IMR-90 (cell line): Measurements from ENCODE around the gene POU2AF2. TPM values are rescaled to one million over a fixed set of nuclear protein-coding genes. Genes with fewer than 3 reads are reported as not detected.

ENCODE experiments used
- ATAC-seq: fragments of 200-7000 bp; cut with Tn5 transposase; 2 replicates; pipeline ENCODE4 v1.9.1; 2020; ENCODE audit warnings: low read depth, mild to moderate bottlenecking, moderate library complexity
- BruUV-seq: library from RNA; stranded (reverse); fragments of 400-500 nt; replicated peaks from 2 replicates; lab custom pipeline; 2021; lab: Mats Ljungman, UMichigan
- CTCF ChIA-PET: fragments of 300-600 bp; formaldehyde crosslinking; extraction: SDS; loops from one replicate; lab custom pipeline; 2021; ENCODE audit warnings: antibody characterized with exemption; lab: Yijun Ruan, JAX
- POLR2A ChIA-PET: fragments of 300-600 bp; sonication (Branson Sonifier 250); formaldehyde crosslinking; loops from one replicate; lab custom pipeline; 2022; ENCODE audit warnings: antibody characterized with exemption; ENCODE audit not compliant: unreplicated experiment; lab: Charles Lee
- DNase-seq: peaks from one replicate; pipeline ENCODE4 v3.0.0; 2013
- H2AFZ ChIP-seq: replicated peaks from 2 replicates; pipeline ENCODE3; 2013; ENCODE audit warnings: low read length, mild to moderate bottlenecking; ENCODE audit not compliant: poor library complexity
- H2AK5ac ChIP-seq: 2 replicates; pipeline ENCODE4 v1.6.1; 2013; ENCODE audit warnings: low read depth, low read length, inconsistent platforms
- H2AK9ac ChIP-seq: replicated peaks from 2 replicates; pipeline ENCODE3; 2013; ENCODE audit warnings: mild to moderate bottlenecking, low read depth, low read length, moderate library complexity; ENCODE audit not compliant: poor library complexity
- H2BK120ac ChIP-seq: 2 replicates; pipeline ENCODE4 v1.6.1; 2013; ENCODE audit warnings: low read depth, low read length, inconsistent platforms
- H2BK15ac ChIP-seq: 3 replicates; pipeline ENCODE4 v1.6.1; 2013; ENCODE audit warnings: low read depth, low read length, inconsistent platforms
- H2BK20ac ChIP-seq: 2 replicates; pipeline ENCODE4 v1.6.1; 2013; ENCODE audit warnings: low read depth, mild to moderate bottlenecking, inconsistent platforms, low read length, moderate library complexity
- H2BK5ac ChIP-seq: 2 replicates; pipeline ENCODE4 v1.6.1; 2013; ENCODE audit warnings: mild to moderate bottlenecking, low read depth, low read length, inconsistent platforms; ENCODE audit not compliant: poor library complexity, severe bottlenecking
- H3K14ac ChIP-seq: replicated peaks from 2 replicates; pipeline ENCODE4 v1.6.1; 2013; ENCODE audit warnings: low read depth, low read length, inconsistent platforms
- H3K18ac ChIP-seq: 2 replicates; pipeline ENCODE4 v1.6.1; 2013; ENCODE audit warnings: low read depth, low read length, control low read depth
- H3K23ac ChIP-seq: 2 replicates; pipeline ENCODE4 v1.6.1; 2013; ENCODE audit warnings: low read depth, low read length, inconsistent platforms
- H3K27ac ChIP-seq: 2 replicates; pipeline ENCODE4 v1.5.1; 2013; ENCODE audit warnings: mild to moderate bottlenecking, control low read depth, low read length; ENCODE audit not compliant: insufficient read depth
- H3K27me3 ChIP-seq: 2 replicates; pipeline ENCODE4 v1.6.1; 2013; ENCODE audit warnings: low read length; ENCODE audit not compliant: control insufficient read depth, insufficient read depth
- H3K36me3 ChIP-seq: 2 replicates; pipeline ENCODE4 v1.6.1; 2013; ENCODE audit warnings: low read length, mixed read lengths; ENCODE audit not compliant: control insufficient read depth, insufficient read depth
- H3K4ac ChIP-seq: 2 replicates; pipeline ENCODE4 v1.6.1; 2013; ENCODE audit warnings: low read depth, low read length, inconsistent platforms
- H3K4me1 ChIP-seq: 2 replicates; pipeline ENCODE4 v1.6.1; 2013; ENCODE audit warnings: low read length, mixed read lengths; ENCODE audit not compliant: control insufficient read depth, insufficient read depth
- H3K4me2 ChIP-seq: 2 replicates; pipeline ENCODE4 v1.6.1; 2013; ENCODE audit warnings: low read depth, mild to moderate bottlenecking, control low read depth, low read length, moderate library complexity
- H3K4me3 ChIP-seq: 2 replicates; pipeline ENCODE4 v1.5.1; 2013; ENCODE audit warnings: low read depth, mild to moderate bottlenecking, control low read depth, low read length, moderate library complexity; ENCODE audit not compliant: insufficient read depth
- H3K56ac ChIP-seq: 2 replicates; pipeline ENCODE4 v1.6.1; 2013; ENCODE audit warnings: low read length, inconsistent platforms; ENCODE audit not compliant: insufficient read depth; ENCODE audit errors: extremely low read depth
- H3K79me1 ChIP-seq, 2 experiments: 2 replicates each; pipeline ENCODE4 v1.6.1; 2013; ENCODE audit warnings: low read length in 2 of 2, inconsistent platforms in 1 of 2, low read depth in 1 of 2
- H3K9ac ChIP-seq: 2 replicates; pipeline ENCODE4 v1.6.1; 2013; ENCODE audit warnings: low read depth, low read length, control low read depth
- H3K9me1 ChIP-seq: 2 replicates; pipeline ENCODE4 v1.6.1; 2013; ENCODE audit warnings: low read length, inconsistent platforms; ENCODE audit not compliant: insufficient read depth
- H3K9me3 ChIP-seq: 2 replicates; pipeline ENCODE4 v1.6.1; 2013; ENCODE audit warnings: low read length; ENCODE audit not compliant: control insufficient read depth, insufficient read depth
- H4K20me1 ChIP-seq: 2 replicates; pipeline ENCODE4 v1.6.1; 2013; ENCODE audit warnings: low read length, inconsistent platforms; ENCODE audit not compliant: insufficient read depth
- H4K5ac ChIP-seq: 2 replicates; pipeline ENCODE4 v1.6.1; 2013; ENCODE audit warnings: mild to moderate bottlenecking, low read depth, low read length, control low read depth
- H4K8ac ChIP-seq, 2 experiments: 2 replicates each; pipeline ENCODE4 v1.6.1; 2013; ENCODE audit warnings: low read depth in 2 of 2, low read length in 2 of 2, control low read depth in 1 of 2, inconsistent platforms in 1 of 2
- H4K91ac ChIP-seq: 2 replicates; pipeline ENCODE4 v1.6.1; 2013; ENCODE audit warnings: low read depth, low read length, inconsistent platforms; ENCODE audit not compliant: insufficient read depth
- MAFK ChIP-seq: IDR thresholded peaks from 2 replicates; pipeline ENCODE4 v1.6.1; 2012; ENCODE audit warnings: low read depth, low read length, improper control_type of control experiment
- WGBS, 2 experiments: methylation state at CpG; one replicate each; pipeline versions ENCODE4 v1.1.5 to v1.1.7; 2013; ENCODE audit warnings: missing lambda C conversion rate in 2 of 2; ENCODE audit not compliant: insufficient read length in 1 of 2; ENCODE audit errors: extremely low coverage in 2 of 2; 5-methylcytosine and 5-hydroxymethylcytosine counted together
- dilution Hi-C: fragments of 300-500 bp; cut with HindIII; formaldehyde crosslinking; loops from one replicate; pipeline ENCODE4 v1.14.3; 2018; ENCODE audit warnings: low sequenced_read_pairs; ENCODE audit not compliant: unreplicated experiment
- in situ Hi-C: fragments of 300-500 bp; cut with MboI; formaldehyde crosslinking; loops from 3 replicates; pipeline ENCODE4 v1.14.3; 2019; ENCODE audit warnings: low sequenced_read_pairs, inconsistent platforms, mixed read lengths
- intact Hi-C: fragments of 100-400 bp; cut with micrococcal nuclease; formaldehyde crosslinking; loops from 2 replicates; pipeline ENCODE4 v1.10.0; 2022
- polyA plus RNA-seq, 3 experiments: library from polyadenylated mRNA; depleted of rRNA; stranded (reverse); fragments of >200 nt; gene quantifications; 2 replicates each; pipeline ENCODE4 v1.2.3, GENCODE V29; 2012; ENCODE audit warnings: low replicate concordance in 1 of 3
- total RNA-seq: library from RNA; depleted of rRNA; stranded (reverse); fragments of >200 nt; gene quantifications from 2 replicates; pipeline ENCODE4 v1.2.3, GENCODE V29; 2012

The POU2AF2 gene
- total and polyA plus RNA-seq, 2 of the 4 experiments (the other 2 are of a cell fraction), result not detected

- in situ Hi-C loops, result no loop called here
- ChIA-PET POLR2A (no interaction called here), CTCF (no interaction called here)
- no peak overlapping the region for H3K4ac ChIP-seq
- intact Hi-C loops, result loop anchor here (5.0 kb wide), 1 partner anchor 81 kb away; no protein-coding TSS in a partner anchor
- H3K4me2 ChIP-seq, result no peak overlapping the region
- no peaks in the 10 kb centered on the region for H3K9me3 ChIP-seq
- H3K18ac ChIP-seq, result no peak overlapping the region
- H3K14ac ChIP-seq, result no peak overlapping the region
- TF ChIP-seq MAFK, result no peak
- no peak overlapping the region for H3K27ac ChIP-seq
- no peaks in the 10 kb centered on the region for H3K79me1 ChIP-seq
- DNase-seq (no peak), ATAC-seq (no peak)
- no peak overlapping the region for H3K9ac ChIP-seq
- no peak overlapping the region for H3K23ac ChIP-seq
- BruUV-seq, result no TSS peak
- dilution Hi-C loops, result no loop called here
- H2AK5ac ChIP-seq, result no peak overlapping the region
- H4K8ac ChIP-seq, result no peak overlapping the region
- no peaks in the 10 kb centered on the region for H3K9me1 ChIP-seq
- H4K91ac ChIP-seq, result no peak overlapping the region
- H2BK20ac ChIP-seq, result no peak overlapping the region
- no peaks in the 10 kb centered on the region; the same call in 1 of the 2 replicates for H3K4me1 ChIP-seq
- no peak overlapping the region for H2AK9ac ChIP-seq
- H3K27me3 ChIP-seq, result peaks cover 69% of the 10 kb centered on the region
- H3K56ac ChIP-seq, result no peak overlapping the region
- no peak overlapping the region for H2AFZ ChIP-seq
- H3K4me3 ChIP-seq, result no peak overlapping the region
- no CpG with 5 or more reads among the region's 3 CpGs for WGBS, 2 experiments
- H3K36me3 ChIP-seq, result no peaks in the 10 kb centered on the region
- no peak overlapping the region for H2BK5ac ChIP-seq
- H2BK15ac ChIP-seq, result no peak overlapping the region
- no peak overlapping the region for H2BK120ac ChIP-seq
- H4K20me1 ChIP-seq, result no peaks in the 10 kb centered on the region
- H4K5ac ChIP-seq, result no peak overlapping the region
Observed at GRCh38 chr11:111301842-111302118, 56.3 kb downstream of the POU2AF2 start.
